Activated CD8-positive, alpha-beta memory T cell treated with anti-CD3 and anti-CD28 coated beads for 4 hours (primary cell): ENCODE results near the gene GOPC.
A peak's percentile ranks its signal among the peaks of the same experiment; 100 is the strongest.
"Not testable (repeated sequence)": the region's sequence is repeated elsewhere in the genome, so short reads cannot be mapped to it uniquely, and the experiment has no call there.

Experiments used
- DNase-seq, 2 donors: peaks; one replicate each; pipeline ENCODE4 v3.0.0-alpha.2; 2020; ENCODE audit warnings: low read depth in 2 of 2

Gene GOPC

GRCh38 chr6:117602151-117602898 is at the start of gene GOPC:
TSS of gene GOPC (minus strand) at chr6:117602511. CDS start at chr6:117602288, 223 bp downstream.
- peak; percentile 89 to 92 for DNase-seq

- DNase-seq = not testable (repeated sequence)
Observed at GRCh38 chr6:117651984-117652383, 49.7 kb upstream of the GOPC start.

GRCh38 chr6:117642976-117643375 is 40.7 kb upstream of the GOPC start:
- no peak for DNase-seq

- DNase-seq = no peak
Observed at GRCh38 chr6:117637770-117638169, 35.5 kb upstream of the GOPC start.

- DNase-seq = no peak
Observed at GRCh38 chr6:117629119-117629660, 26.9 kb upstream of the GOPC start.

GRCh38 chr6:117627533-117627932 is 25.2 kb upstream of the GOPC start:
- no peak for DNase-seq

GRCh38 chr6:117624869-117625481 is 22.7 kb upstream of the GOPC start:
- no peak for DNase-seq

DNA sequence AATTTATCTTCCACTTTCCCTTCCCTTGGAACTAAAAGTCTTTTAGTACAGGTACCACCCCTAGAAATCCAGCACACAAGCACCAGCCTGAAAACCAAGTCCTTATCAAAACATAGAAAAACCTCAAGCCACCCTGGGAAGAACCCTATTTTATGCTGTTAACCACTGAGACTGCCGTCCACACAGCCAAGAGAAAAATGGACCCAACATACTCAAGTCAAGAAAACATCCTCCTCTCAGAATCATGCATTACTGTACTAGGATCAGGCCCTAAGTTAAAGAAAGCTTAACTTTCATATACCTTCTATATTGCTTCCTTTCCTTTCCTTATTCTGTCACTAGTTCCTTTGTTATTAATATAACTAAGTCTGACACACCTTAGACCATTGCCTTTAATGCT is 16.9 kb upstream of the GOPC start:
- DNase-seq = no peak

DNA sequence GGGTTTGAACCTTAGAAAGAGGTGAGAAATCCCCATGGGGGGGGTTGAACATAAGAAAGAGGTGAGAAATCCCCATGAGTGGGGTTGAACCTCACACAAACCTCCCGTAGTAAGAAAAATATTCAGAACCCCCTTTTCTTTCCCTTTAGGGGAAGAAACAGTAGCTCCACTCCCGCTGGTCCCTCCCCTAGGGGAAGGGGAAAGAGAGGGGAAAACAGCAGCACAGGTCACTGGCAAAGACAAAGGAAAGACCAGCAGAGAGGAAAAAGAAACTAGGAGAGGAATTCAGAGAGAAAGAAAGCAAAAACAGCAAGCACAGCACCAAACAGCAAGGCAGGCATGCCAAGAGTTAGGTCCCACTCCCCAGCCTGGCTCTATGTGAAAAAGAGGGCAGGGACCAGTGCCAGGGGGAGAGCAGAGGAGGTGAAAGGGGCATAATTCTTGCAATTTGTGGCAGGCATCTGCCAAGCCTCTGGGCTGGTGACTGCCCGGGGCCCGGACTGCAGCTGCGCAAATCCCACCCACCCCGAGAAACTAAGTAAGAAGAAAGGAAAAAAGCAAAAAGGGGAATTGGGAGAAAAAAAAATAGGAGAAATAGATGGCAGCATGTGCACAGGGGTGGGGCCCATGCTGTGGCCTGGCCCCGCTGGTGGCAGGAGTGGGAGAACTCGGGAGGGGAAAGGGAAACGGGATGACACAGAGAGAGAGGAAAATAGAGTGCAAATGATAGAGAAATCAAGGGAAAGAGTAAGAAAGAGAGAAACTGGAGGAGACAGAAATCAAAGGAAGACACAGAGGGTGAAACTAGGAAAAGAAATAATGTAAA is 15.1 kb upstream of the GOPC start:
- DNase-seq = no peak

DNA sequence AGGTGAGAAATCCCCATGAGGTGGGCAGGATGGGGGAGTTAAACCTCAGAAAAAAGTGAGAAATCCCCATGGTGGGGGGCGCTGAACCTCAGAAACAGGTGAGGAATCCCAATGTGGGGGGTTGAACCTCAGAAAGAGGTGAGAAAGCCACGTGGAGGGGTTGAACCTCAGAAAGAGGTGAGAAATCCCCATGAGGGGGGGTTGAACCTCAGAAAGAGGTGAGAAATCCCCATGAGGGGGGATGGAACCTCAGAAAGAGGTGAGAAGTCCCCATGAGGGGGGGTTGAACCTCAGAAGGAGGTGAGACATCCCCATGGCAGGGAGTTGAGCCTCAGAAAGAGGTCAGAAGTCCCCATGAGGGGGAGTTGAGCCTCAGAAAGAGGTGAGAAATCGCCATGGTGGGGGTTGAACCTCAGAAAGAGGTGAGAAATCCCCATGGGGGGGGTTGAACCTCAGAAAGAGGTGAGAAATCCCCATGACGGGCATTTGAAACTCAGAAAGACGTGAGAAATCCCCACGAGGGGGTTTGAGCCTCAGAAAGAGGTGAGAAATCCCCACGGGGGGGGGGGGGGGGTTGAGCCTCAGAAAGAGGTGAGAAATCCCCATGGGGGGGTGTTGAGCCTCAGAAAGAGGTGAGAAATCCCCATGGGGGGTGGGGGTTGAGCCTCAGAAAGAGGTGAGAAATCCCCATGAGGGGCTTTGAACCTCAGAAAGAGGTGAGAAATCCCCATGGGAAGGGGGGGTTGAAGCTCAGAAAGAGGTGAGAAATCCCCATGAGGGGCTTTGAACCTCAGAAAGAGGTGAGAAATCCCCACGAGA is 14.3 kb upstream of the GOPC start:
- peak; percentile 17 to 38 for DNase-seq

DNA sequence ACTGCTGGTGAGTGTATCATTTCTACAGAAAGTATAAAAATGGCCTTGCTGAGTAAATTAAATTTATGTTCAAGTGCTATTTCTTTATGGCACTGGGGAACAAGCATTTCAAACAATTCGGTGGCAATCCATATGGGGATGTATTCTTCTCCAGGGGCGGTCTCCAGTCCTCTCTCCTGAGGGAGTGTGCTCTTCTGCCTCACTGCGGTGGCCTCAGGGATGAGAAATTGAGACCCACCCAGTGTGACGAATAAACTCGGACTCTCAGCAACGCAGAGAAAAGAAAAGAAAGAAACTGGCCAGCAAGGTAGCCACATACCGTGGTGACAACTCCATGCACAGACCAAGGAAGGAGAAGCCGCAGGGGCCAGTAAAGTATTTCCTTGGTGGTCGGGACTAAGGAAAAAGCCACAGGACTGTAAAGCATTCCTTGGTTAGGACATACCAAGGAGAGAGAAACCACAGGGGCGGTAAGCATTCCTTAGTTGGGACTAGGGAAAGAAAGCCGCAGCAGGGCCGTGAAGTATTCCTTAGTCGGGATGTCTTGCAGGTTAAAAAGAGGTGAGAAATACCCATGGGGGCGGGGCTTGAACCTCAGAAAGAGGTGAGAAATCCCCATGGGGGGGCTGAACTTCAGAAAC is 13.6 kb upstream of the GOPC start:
- DNase-seq = no peak

DNA sequence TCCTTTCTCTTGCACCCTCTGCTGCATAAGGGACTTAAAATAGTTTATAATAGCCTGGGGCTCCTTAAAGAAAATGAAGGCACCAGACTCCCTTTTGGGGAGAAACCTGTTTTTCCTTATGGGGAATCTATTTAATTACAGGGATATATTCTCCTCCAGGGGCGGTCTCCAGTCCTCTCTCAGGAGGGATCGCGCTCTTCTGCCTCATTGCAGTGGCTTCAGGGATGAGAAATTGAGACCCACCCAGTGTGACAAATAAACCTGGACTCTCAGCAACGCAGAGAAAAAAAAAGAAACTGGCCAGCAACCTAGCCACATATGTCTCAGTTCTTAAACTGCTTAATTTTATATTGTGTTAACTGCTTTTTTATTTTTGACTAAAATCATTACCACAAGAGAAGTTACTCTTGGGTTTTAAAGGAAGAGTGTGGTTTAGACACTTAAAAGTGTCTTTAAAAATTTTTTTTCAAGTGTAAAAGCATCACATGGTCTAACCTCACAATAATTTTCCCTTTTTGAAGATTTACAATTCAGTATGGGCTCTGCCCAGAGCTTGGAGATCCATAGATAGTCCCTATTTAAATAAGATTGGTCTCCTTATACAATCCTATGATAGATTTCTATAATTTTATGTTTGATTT is 11.7 kb upstream of the GOPC start:
- no peak for DNase-seq

GRCh38 chr6:117607511-117607910 is 5.2 kb upstream of the GOPC start:
- DNase-seq = no peak

DNA sequence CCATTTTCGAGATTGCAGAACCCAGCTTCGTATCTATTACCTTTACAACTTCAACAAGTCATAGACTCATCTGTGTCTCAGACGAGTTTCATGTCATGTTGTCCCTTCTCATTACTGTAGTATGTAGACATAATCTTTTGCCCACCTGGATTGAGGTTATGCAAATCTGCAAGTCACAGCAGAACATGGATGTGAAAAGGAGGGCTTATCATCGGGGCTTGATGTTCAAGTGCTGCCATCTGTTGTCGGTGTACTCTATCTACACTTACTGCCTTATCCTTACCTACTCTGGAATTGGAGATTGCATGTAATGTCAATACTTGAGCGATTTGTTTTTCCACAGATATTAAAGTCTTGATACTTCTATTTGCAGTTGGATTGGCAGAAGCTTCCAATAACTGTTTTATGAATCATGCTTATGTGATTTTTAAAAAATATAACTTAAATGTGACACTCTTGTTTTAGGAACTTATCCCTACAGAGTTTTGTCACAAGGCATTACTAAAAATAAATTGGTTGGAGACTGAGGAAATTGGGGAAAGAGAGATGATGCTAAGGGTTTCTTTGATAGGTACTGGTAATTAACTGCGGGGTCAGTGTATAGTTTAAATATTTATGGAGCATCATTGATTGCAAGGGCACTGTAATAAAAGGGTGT is 3.0 kb upstream of the GOPC start:
- no peak for DNase-seq

DNA sequence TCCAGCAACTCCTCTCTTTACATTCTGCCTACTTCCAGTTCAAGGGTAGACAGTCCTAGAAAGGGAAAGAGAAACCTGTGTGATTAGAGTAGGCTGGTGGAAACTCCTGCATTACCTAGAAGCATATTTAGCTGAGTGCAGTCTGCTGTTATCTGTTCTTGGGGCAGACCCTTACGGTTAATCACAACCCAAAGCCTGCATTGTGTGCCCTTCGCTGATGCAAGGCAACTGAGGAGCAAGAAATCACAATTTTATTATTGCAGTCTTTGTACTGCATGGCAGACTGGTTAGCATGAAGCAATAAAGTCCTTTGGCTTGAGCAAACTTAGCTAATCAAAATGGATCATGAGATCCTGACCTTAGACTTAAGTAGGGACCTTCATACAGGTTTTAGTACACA is 1.5 kb upstream of the GOPC start:
- no peak for DNase-seq

DNA sequence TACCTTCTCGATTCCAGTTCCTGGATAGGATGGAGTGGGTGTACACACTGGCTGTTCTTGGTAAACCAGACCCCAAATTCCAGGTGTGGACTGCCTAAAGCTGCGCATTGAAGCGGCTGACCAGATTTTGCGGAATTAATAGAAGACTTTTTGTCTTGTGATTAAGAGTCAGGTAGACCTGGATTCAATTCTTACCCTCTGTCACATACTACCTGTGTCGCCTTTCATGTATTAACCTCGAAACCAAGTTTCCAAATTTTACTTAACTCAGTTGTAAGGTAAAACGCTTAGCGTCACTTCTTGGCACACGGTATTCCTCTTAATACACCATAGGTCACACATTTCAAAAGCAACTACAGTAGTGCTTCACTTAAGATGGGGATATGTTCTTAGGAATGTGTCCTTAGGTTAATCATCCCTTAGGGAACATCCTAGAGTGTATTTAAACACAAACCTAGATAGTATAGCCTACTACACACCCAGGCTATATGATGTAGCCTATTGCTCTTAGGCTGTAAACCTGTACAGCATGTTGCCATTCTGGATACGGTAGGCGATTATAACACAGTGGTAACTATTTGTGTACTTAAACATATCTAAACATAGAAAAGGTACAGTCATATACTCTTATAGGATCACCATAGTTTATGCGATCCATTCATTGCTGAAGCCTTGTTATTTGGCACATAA is 733 bp upstream of the GOPC start:
- DNase-seq = no peak

DNA sequence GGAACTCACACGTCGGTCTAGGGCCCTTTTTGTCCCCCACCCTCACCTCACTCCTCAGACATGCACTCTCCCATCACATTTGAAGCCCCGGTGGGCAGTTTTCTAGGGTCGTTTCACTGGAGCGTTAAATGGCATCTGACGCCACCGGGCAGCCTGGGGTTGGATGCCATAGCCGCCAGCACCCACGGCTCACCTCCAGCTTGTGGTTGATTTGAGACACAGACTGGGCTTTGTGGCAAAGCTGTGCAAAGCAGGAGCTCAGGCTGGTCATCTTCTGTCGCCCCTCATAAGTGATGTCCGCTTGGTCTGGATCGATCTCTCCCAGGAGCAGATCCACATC is 530 bp downstream of the GOPC start:
- no peak for DNase-seq

DNA sequence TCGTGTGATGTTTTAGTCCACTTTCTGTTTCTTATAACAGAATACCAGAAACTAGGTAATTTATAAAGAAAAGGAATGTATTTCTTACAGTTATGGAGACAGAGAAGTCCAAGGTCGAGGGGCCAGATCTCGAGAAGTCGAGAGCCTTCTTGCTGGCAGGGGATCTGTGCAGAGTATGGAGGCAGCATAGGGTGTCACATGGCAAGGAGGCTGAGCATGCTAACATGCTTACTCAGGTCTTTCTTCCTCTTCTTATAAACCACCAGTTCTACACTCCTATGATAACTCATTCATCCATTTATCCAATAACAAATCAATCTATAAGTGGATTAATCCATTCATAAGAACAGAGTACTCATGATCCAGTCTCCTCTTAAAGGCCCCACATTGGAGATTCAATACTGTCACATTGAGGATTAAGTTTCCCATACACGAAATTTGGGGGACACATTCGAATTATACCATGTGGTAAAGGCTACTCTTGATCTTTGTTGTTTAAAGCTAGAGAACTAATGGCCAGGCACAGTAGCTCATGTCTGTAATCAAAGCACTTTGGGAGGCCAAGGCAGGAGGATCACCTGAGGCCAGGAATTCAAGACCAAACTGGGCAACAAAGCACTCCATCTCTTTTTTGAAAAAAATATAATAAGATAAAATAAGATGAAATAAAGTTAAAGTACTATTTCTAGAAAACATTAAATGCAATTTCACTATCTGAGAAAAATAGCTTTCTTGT is 2.1 kb downstream of the GOPC start:
- DNase-seq = no peak

DNA sequence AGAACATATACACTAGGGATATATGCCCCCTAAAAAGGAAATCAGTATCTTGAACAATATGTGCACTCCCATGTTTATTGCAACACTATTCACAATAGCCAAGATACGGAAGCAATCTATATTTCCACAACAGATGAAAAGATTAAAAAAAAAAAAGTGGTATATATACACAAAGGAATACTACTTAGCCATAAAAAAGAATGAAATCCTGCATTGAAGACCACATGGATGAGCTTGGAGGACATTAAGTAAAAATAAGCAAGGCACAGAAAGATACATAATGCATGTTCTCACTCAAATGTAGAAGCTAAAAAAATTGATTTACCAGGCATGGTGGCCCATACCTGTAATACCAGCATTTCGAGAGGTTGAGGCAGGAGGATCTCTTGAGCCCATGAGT is 4.6 kb downstream of the GOPC start:
- no peak for DNase-seq
